ENCODE data around the gene GRIP1.

GRIP1 gene

GRCh38 chr12:66693901-66694513, 15.1 kb upstream of the GRIP1 start:
- DNase-seq = peak in 4 of 6 experiments; percentile 3 to 48 (median 30)

DNA sequence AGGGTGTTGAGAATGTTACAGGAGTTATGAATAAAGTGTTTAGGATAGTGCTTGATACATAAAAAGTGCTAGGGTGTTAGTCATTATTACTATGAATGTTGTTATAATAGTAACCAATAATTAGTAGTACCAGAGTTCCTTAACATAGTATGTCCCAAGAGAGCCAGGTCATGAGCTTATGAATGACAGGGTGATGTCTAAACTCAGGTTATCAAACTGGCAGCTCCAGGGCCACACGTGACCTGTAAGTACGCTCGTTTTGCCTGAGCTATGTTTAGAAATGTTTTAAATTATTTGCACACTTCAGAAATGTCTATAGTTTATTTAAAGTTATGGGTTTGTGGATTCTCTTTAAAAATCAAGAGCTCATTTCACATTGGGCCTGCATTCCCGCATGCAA, 14.1 kb upstream of the GRIP1 start:
- DNase-seq = no peak

GRCh38 chr12:66692170-66692569, 13.3 kb upstream of the GRIP1 start:
- DNase-seq = no peak

- DNase-seq = peak; percentile 6 to 25 (median 14)
Observed at GRCh38 chr12:66688846-66689439, 10.1 kb upstream of the GRIP1 start.

DNA sequence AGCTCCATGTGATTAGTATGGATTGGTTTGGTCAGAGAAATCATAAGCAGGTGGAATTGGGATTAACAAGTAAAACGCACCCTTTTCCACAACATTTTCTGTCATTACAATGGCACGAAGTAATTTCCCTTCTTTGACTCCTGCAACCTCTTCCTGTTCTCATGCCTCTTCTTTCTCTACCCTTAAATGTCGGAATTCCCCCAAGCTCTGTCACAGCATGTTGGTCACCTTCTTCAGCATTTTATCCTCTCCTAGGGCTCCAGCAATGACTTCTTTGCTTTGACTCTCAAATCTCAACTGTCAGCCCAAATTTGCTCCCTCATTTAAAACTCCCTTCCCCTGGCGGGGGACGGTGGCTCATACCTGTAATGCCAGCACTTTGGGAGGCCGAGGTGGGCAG, 5.3 kb upstream of the GRIP1 start:
- DNase-seq = no peak

DNA sequence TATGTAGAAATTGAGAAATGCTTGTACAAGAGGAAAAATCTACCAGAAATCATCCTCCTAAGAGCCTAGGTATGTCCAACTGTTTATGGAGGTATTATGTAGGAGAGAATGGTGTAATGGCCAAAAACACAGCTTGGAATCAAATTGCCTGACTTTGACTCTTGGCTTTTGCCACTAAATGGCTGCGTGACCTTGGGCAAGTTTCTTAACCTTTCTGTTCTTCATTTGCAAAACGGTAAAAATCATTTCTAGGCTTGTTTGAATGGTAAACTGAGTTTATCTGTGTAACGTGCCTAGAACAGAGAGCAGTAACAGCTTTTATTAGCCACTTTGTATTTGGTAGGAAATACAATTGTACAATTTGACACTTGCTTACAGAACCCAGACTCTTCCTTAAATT, 4.9 kb upstream of the GRIP1 start:
- no peak for DNase-seq

DNA sequence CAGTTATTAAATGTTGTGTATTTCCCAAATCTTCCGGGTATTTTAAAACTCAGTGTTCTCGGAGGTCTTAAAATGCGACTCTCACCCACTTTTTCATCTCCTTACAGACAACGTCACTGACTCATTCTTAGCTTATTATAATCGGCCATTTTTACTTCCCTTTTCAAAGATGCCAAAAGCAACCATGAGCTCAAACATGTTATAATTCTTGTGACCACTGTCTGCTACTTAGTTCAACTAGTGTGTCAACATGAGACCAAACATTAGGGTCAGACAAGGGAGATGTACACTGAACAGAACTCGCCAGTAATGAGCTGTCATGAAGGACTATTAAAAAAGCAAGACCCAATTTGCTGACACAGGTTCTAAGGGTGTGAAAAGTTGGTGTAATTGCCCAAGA, 4.2 kb upstream of the GRIP1 start:
- no peak for DNase-seq

DNA sequence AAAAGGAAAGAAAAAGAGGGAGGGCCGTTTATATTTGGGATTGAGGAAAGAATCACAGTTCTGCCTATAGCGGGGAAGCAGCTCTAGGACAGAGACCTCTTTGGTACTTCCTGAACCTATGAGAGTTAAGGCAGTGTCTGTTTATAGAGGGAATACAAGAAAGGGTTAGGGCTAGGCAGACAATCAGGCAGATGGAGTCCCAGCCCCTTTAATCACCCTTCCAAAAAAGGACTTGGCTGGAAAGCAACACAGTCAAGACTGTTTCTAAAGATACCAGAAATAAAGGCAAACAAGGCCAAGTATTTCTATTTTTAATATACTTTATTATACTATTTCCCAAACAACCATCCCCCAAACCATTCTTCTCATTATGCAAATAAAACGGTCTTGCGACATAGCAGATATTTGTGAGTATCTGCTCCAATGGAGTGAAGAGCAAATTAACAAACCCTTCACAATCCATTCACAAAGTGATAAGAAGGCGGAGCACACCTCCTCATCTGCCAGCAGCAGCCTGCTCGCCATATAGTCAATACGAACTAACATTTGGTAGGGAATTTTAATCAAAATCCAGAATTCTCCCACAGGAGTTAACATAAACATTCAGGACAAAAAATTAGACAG, 697 bp upstream of the GRIP1 start:
- DNase-seq = no peak

- DNase-seq = no peak
Observed at GRCh38 chr12:66676241-66676640, 2.6 kb downstream of the GRIP1 start.

DNA sequence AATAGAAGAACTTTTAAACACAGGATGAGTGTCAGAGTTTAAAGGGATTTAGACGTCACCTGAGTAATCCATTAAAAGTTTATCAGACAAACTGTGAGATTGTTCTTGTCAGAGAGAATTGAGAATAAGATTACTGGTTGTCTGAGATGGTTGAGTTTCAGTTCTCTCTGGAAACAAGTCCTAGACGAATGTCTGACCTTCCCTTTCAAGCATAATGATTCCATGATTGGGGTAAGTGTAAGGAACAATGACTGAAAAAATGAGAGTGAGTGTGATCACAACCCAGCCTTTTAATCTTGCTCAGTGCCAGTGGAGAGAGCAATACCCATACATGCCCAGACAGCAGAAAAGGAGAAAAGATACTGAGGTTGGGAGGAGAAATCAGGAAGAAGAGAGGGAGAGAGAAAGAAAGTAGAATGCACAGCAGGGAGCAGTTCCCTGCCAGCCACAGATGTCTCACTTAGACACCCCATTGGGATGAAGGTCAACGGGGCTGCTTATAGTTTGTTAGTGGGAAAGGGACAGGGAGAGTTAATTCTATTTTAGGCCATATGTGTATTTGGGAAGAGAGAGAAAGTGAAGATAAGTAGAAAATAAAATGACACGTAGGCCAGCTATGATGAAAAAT, 4.3 kb downstream of the GRIP1 start:
- no peak for DNase-seq

- no peak for DNase-seq
Observed at GRCh38 chr12:66669541-66669940, 9.3 kb downstream of the GRIP1 start.

DNA sequence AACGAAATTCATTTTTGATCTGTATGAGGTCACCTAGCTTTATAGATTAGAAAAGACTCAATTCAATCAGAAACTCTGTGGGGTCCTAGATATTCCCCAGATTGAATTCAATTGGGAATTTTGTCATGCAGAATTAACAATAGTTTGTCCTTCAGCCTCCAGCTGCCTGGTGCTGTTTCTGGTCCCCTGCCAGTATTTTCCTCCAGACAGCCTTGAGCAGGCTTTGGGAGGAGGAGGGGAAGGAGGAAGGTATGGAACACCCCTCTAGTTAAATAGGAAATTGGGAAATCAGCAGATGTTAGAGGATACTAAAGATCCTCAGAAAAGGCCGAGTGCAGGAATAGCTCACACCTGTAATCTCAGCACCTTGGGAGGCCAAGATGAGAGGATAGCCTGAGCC, 10.6 kb downstream of the GRIP1 start:
- no peak for DNase-seq

DNA sequence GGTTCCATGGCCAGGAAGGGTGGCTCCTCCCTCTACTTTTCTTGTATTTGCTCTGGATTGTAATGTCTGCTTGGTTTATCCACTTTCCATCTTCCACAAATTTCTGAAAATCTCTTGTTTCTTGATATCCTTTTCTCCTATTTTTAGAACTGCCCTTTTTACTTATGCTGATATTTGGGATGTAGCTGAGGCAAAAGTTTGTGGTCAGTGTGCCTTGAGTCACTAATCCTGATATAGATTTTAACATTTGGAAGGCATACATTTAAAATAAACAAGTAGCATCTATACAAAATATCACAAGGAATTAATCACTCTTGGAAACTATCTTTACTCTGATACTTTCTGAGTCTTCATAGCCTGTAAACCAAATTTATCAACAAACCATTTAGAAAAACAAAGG, 11.0 kb downstream of the GRIP1 start:
- DNase-seq = no peak

GRCh38 chr12:66666481-66666880, 12.4 kb downstream of the GRIP1 start:
- no peak for DNase-seq

- DNase-seq = no peak
Observed at GRCh38 chr12:66665435-66665985, 13.4 kb downstream of the GRIP1 start.

DNA sequence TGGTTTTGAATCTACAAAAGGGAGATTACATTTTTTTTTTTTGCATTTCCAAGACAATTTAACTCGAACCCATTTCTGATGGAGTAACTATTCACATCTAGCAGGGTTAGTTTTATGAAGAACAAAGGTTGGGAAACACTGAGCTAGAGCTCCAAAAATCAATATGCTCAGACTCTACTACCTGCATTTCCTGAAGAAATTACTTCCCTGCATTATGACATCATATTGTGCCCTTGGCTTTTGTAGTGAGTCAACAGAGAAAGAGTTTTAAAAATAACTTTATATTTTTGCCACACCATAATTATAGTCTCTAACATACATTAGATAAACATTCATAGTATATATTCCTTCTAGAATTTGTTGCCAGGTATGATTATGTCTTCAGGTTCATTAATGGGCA, 14.8 kb downstream of the GRIP1 start:
- no peak for DNase-seq

DNA sequence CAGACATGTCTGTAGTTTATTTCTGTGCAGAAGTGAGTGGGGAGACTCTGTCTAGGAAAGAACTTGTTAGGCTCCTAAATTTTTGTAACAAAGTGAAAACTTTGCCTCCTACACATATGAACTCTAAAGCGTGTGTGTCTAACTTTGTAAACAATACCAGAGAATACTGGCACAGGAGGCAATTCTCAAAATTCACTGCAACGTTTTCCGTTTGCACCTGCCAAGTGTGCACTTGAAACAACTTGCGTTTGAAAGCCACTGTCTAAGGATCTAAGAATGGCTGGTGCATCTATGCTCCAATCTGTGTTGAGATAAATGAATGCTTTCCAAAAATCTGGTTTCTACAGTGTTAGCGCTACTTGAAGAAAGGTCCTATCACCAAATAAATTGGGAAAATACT, 15.3 kb downstream of the GRIP1 start:
- no peak for DNase-seq

GRCh38 chr12:66662729-66663128, 16.1 kb downstream of the GRIP1 start:
- no peak for DNase-seq

DNA sequence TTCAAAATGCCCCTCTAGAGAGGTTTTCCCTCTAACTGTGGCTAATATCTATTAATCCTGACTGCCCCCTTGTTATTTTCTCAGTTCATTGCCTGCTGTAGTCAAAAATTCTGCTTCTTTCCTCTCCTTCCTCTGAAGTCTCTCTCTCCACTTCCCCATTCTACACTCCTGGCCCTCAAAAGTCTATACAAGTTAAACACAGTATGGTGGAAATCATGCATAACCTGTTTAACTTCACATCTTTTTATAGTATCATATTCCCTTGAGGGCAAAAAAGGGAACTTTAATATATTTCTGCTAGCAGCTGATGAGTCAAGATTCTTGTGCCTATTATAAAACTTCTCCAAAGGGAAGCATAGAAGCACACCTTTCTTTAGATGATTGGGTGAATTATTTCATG, 16.7 kb downstream of the GRIP1 start:
- no peak for DNase-seq

DNA sequence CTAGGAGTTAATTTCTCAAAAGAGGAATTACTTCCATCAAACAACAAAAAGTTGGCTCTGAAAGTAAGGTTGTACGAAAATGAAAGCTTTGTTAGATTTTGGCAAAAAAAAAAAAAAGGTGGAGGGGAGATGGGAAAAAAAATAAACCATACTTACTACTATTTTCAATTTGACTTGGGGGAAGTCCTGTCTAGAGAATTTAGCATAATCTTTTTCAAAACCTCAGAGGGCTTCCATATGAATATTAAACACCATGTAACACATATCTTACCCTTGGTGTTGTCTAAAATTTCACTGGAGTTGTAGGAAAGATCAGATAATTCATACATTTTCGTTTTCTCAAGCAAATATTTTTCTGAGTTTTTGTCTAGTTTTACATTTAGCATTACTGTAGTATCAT, 17.5 kb downstream of the GRIP1 start:
- DNase-seq = no peak

DNA sequence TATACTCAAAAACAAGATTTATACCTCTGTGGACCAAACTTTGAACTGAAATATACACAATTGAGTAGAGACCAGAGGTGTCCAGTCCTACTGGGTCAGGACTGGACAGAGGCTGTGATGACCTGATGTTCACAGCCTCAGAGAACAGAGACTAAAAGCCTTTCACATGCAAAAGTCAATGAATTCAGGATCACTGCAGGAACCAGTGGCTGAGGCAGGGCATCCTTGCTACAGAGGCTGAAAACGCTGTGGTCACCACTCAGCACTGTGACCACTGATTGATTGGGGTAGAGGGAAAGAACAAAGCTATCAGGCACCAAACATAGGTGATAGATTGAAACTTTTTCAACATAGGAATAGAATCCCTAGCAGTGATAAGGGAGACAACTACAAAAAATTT, 25.1 kb downstream of the GRIP1 start:
- no peak for DNase-seq

DNA sequence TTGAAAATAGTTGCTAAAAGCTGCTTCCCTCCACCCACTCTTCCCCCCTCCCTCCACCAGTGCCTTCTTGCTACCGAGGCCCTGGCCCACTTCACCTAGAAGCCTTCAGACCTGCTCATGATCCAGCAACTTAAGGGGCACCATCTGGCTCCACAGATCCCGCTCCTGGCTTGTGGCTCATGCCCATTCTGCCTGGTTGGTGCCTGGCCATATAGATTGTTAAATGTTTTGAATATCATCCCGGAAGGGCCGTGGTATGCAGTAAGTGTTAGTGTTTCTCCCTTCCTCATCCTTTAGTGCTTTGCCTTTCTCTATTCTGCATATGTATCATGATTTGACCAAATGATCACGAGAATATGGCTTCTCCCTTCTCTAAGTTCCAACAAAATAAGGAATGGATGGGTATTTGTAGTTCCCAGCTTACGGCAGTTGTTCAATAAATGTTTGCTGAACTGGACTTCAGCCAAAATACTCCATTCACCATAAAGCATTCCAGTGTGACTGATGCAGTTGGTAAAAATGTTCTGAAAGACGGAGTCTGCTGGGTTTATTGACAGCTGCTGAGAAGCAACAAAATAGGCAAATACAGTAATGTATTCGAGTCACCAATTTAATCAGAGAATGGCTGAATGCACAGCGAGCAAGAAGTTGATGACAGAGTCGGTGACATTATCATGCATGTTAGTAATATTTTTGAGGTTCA, 30.7 kb downstream of the GRIP1 start:
- no peak for DNase-seq

DNA sequence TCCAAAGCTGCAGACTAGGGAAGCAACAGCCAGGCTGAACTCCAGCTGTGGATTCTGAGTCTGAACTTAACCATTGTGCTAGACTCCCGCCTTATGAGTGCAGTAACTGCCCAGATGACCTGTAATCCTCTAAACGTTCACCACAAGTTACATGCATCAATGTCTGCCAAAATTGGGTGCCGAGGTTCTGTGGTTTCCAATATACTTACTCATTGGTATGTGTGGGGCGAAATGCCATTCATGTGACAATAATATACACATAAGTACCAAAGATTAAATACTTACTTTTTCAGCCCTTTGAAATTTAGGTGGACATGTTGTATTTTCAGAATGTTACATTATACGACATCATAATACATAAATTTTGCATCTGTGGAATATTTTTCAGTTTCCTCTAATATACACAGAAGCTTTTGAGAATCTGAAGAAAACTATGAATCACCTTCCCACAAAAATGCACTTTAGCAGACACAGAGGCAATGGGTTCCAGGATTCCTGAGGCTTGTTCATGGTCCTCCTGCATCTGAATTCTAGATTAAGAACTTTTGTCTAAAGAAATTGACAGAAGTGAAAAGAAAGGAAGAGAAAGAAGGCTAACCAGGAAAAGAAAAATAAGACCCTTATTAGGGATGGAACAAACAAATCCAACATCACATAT, 31.7 kb downstream of the GRIP1 start:
- DNase-seq = no peak

Data from stimulated activated naive CD4-positive, alpha-beta T cell (primary cell).